ENCODE results near the gene ALDOC. TPM values are rescaled to one million over a fixed set of nuclear protein-coding genes. Genes with fewer than 3 reads are reported as not detected.
A peak's percentile ranks its signal among the peaks of the same experiment; 100 is the strongest.

The ALDOC gene
- total RNA-seq, 1 experiment from 2014 or later: 6.0 TPM

DNA sequence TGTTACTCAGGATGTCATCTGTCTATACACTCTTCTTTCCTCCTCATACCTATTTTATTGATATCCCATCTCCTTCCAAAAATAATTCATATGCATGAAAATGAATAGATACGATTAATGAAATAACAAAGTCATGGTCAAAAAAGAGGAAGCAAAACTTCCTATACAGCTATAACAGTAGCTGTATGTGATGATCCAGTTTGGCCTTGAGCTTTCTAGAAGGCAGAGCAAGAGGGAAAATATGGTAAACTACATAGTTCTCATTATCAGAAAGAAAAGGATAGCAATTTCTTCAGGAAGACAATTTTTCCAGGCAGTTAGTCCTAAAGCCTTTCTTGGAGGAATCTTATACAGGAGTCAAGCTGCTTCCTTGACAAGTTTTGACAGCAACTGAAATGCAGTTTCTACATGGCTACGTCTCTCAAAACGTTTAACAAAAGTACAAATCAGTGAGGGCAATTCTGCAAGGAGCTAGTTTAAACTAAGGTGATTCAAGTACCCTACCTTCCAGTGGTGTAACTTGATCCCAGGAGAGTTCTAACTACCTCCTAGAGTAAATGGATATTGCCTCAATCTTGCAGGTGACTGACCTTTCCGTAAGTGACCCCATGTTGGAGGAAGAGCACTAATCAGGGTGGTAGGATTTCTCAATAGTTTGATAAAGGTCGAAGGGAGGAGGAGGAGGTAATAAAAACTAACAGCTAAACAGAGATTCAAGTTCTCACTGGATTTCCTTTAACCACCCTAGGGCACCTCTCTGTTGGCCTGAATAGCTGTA is 21.1 kb upstream of the ALDOC start:
- intact Hi-C loops (cut with micrococcal nuclease): no loop called here
- H3K4me1 Mint-ChIP-seq (ENCODE audit: insufficient read depth, unreplicated experiment): peaks cover 21% of the 10 kb centered on the region
- no peaks in the 10 kb centered on the region for H3K27me3 Mint-ChIP-seq (ENCODE audit: insufficient read depth, unreplicated experiment)
- POLR2A ChIA-PET: interaction anchor here (0.6 to 4.4 kb wide), 14 partner anchors 9 to 331 kb away, joined by 3 to 32 read pairs (median 4); partner anchors contain the start of genes ALDOC and PIGS
- no peaks in the 10 kb centered on the region for H3K9me3 Mint-ChIP-seq (ENCODE audit: unreplicated experiment)
- H3K4me3 Mint-ChIP-seq (ENCODE audit: unreplicated experiment): peak overlapping the region; percentile 87
- no TSS peak for BruUV-seq (replicated peaks)
- H3K27ac Mint-ChIP-seq (ENCODE audit: low read depth, unreplicated experiment): peak overlapping the region; percentile 90
- peak; percentile 5 for DNase-seq (ENCODE audit: unreplicated experiment)
- peaks cover 10% of the 10 kb centered on the region for H3K36me3 Mint-ChIP-seq (ENCODE audit: insufficient read depth, unreplicated experiment)
- CTCF ChIA-PET: interaction anchor here (0.6 to 2.7 kb wide), 4 partner anchors 15 to 153 kb away, joined by 3 to 10 read pairs (median 3); no protein-coding TSS in a partner anchor
- TF ChIP-seq, protein P1, sequence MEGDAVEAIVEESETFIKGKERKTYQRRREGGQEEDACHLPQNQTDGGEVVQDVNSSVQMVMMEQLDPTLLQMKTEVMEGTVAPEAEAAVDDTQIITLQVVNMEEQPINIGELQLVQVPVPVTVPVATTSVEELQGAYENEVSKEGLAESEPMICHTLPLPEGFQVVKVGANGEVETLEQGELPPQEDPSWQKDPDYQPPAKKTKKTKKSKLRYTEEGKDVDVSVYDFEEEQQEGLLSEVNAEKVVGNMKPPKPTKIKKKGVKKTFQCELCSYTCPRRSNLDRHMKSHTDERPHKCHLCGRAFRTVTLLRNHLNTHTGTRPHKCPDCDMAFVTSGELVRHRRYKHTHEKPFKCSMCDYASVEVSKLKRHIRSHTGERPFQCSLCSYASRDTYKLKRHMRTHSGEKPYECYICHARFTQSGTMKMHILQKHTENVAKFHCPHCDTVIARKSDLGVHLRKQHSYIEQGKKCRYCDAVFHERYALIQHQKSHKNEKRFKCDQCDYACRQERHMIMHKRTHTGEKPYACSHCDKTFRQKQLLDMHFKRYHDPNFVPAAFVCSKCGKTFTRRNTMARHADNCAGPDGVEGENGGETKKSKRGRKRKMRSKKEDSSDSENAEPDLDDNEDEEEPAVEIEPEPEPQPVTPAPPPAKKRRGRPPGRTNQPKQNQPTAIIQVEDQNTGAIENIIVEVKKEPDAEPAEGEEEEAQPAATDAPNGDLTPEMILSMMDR (IDR thresholded peaks at IDR 0.05; ENCODE audit: unreplicated experiment): no peak

DNA sequence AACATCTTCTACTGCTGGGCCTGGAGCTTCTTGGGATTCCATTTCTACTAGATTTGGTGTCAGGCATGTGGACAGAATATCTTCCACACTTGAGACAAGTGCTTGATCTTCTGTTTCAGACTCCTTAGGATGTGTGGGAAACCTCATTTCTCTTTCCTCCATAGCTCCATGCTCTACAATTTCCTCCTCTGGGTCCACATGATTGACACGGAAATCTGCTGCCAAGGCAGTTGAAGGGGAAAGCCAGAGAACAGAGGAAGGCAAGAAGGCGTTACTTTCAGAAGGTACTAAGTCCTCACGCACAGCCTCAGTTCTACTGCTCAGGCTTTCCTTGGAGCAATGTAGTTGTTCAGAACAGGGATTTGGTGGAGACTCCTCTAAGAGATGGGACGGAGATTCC is 15.6 kb upstream of the ALDOC start:
- TF ChIP-seq, protein P1 (IDR thresholded peaks at IDR 0.05; ENCODE audit: unreplicated experiment): no peak
- Mint-ChIP-seq H3K27me3 (ENCODE audit: insufficient read depth, unreplicated experiment) (no peaks in the 10 kb centered on the region), H3K36me3 (ENCODE audit: insufficient read depth, unreplicated experiment) (peaks cover 23% of the 10 kb centered on the region), H3K9me3 (ENCODE audit: unreplicated experiment) (no peaks in the 10 kb centered on the region), H3K4me3 (ENCODE audit: unreplicated experiment) (no peak overlapping the region), H3K4me1 (ENCODE audit: insufficient read depth, unreplicated experiment) (peaks cover under 1% of the 10 kb centered on the region), H3K27ac (ENCODE audit: low read depth, unreplicated experiment) (no peak overlapping the region)
- no peak for DNase-seq (ENCODE audit: unreplicated experiment)
- POLR2A ChIA-PET: no interaction called here
- intact Hi-C loops (cut with micrococcal nuclease): no loop called here
- CTCF ChIA-PET: no interaction called here
- BruUV-seq (replicated peaks): TSS peak; percentile 24

DNA sequence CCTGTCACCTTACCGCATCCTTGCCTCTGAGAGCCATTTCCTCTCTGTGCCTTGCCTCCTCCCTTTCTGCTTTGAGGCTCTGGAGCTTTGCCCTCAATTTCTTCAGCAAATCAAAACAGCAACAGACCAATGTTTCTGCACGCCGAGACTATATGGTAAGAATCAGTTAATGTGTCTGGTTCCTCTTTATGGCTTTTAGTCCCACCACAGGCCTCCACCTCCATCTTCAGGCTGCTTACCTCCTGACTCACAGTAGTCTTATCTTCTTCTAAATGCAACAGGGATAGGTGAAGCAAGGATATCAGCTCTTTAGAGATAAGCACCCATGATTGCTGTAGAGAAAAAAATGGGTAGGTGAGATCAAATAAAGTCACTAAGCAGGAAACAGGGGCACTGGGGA is 9.2 kb upstream of the ALDOC start:
- no peaks in the 10 kb centered on the region for H3K4me1 Mint-ChIP-seq (ENCODE audit: insufficient read depth, unreplicated experiment)
- BruUV-seq (replicated peaks): no TSS peak

DNA sequence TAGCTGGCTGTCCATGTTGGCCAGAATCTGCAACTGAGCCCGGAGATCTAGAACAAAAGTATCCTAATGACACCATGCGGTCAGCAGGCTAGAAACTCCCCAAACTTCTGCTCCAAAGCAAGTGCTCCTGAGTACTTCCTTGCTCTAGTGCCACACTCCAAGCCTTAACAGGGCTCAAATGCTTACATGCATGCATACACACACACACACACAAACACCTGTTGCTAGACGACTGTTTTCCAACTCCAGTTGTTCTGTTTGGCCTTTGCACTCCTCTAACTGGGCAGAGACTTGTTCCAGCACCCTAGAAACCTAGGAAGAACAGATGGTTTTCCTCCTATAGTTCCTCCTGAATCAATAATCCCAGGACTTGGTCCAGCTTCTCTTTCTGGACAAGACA is 7.7 kb upstream of the ALDOC start:
- no TSS peak for BruUV-seq (replicated peaks)
- H3K4me3 Mint-ChIP-seq (ENCODE audit: unreplicated experiment): no peak overlapping the region
- CTCF ChIA-PET: interaction anchor here (1.1 kb wide), 1 partner anchor 15 kb away, joined by 3 read pairs; no protein-coding TSS in a partner anchor

More for the DNA sequence above, 9.2 kb upstream of the ALDOC start:
- no peak for DNase-seq (ENCODE audit: unreplicated experiment)
- POLR2A ChIA-PET: interaction anchor here (0.6 to 5.7 kb wide), 4 partner anchors 9 to 180 kb away, joined by 3 to 19 read pairs (median 3); partner anchors contain the start of gene PIGS
- intact Hi-C loops (cut with micrococcal nuclease): no loop called here
- CTCF ChIA-PET: interaction anchor here (0.6 kb wide), 1 partner anchor 269 kb away, joined by 3 read pairs; no protein-coding TSS in a partner anchor
- no peak overlapping the region for H3K4me3 Mint-ChIP-seq (ENCODE audit: unreplicated experiment)
- TF ChIP-seq, protein P1 (IDR thresholded peaks at IDR 0.05; ENCODE audit: unreplicated experiment): no peak
- peaks cover 19% of the 10 kb centered on the region for H3K36me3 Mint-ChIP-seq (ENCODE audit: insufficient read depth, unreplicated experiment)
- H3K27ac Mint-ChIP-seq (ENCODE audit: low read depth, unreplicated experiment): no peak overlapping the region
- H3K9me3 Mint-ChIP-seq (ENCODE audit: unreplicated experiment): no peaks in the 10 kb centered on the region
- no peaks in the 10 kb centered on the region for H3K27me3 Mint-ChIP-seq (ENCODE audit: insufficient read depth, unreplicated experiment)

More for the DNA sequence above, 7.7 kb upstream of the ALDOC start:
- Mint-ChIP-seq H3K27ac (ENCODE audit: low read depth, unreplicated experiment) (no peak overlapping the region), H3K27me3 (ENCODE audit: insufficient read depth, unreplicated experiment) (no peaks in the 10 kb centered on the region), H3K36me3 (ENCODE audit: insufficient read depth, unreplicated experiment) (peaks cover 26% of the 10 kb centered on the region), H3K9me3 (ENCODE audit: unreplicated experiment) (no peaks in the 10 kb centered on the region), H3K4me1 (ENCODE audit: insufficient read depth, unreplicated experiment) (no peaks in the 10 kb centered on the region)
- intact Hi-C loops (cut with micrococcal nuclease): no loop called here
- DNase-seq (ENCODE audit: unreplicated experiment): no peak
- POLR2A ChIA-PET: interaction anchor here (5.7 kb wide), 1 partner anchor 13 kb away, joined by 19 read pairs; the partner anchor contains the start of gene PIGS
- TF ChIP-seq, protein P1 (IDR thresholded peaks at IDR 0.05; ENCODE audit: unreplicated experiment): no peak

All from MCF 10A (cell line).